EH (cell line): ENCODE data around the gene PPP5C.
"Not testable (repeated sequence)": the region's sequence is repeated elsewhere in the genome, so short reads cannot be mapped to it uniquely, and the experiment has no call there.

ENCODE experiments used
- DNase-seq: peaks from one replicate; pipeline ENCODE4 v3.0.0-alpha.2; 2015; ENCODE audit warnings: low read depth

The PPP5C gene

GRCh38 chr19:46364359-46364758, 17.5 kb downstream of the PPP5C start:
- DNase-seq = no peak

DNA sequence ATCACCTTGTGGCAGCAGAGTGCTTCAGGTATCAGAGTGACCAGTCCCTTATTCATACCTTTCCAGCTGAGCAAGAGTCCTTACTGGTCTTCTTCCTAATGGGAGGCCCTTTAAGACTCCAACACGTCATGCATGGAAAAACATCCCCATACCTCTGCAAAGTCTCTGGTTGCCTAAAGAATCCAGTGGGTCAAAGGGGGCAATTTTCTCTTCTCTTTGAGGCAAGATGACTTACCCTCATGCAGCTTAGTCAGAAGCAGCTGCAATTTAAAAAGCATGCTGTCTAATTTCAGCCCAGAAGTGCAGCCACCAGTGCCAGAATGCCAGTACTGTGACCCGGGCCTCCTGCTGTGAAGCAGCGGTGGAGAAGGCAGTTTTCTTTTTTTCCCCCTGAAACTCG, 18.7 kb downstream of the PPP5C start:
- peak; percentile 52 for DNase-seq

GRCh38 chr19:46366620-46367292, 19.9 kb downstream of the PPP5C start:
- DNase-seq = no peak

- DNase-seq = no peak
Observed at GRCh38 chr19:46367426-46367825, 20.5 kb downstream of the PPP5C start.

GRCh38 chr19:46368116-46368515, 21.2 kb downstream of the PPP5C start:
- DNase-seq = no peak

DNA sequence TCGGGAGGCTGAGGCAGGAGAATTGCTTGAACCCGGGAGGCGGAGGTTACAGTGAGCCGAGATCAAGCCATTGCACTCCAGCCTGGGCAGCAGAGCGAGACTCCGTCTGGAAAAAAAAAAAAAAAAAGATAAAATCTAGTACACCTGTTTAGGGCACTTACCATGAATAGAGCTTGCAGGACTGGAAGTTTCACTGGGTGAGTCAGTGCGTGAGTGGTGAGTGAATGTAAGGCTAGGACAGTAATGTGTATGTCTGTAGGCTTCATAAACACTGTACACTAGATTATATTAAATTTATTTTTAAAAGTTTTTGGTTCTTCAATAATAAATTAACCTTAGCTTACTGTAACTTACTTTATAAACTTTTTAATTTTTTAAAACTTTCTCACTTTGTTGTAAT, 22.9 kb downstream of the PPP5C start:
- DNase-seq = no peak

DNA sequence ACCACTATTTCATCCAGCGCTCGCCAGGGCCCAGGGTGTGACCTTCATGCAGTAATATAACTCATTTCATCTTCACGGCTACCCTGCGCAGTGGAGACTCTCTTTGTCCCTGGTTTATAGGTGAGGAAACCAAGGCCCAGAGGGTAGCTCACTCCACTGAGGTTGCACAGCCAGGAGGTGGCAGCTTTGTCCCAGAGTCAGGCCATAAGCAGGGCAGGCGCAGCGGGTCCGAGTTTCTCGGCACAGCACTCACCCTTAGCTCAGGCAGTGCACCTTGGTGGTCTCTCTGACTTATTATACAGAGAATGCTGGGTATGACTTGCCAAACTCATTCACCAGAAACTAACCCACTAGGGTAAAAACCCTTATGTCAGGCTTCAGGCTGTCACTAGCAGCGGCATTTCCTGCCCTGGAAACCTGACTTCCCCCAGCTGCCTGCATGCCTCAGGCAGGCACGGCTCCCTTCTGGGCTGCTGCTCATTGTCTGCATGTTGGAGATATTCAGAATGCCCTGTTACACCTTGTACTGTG, 24.5 kb downstream of the PPP5C start:
- no peak for DNase-seq

- peak; percentile 12 for DNase-seq
Observed at GRCh38 chr19:46372901-46373490, 26.1 kb downstream of the PPP5C start.

DNA sequence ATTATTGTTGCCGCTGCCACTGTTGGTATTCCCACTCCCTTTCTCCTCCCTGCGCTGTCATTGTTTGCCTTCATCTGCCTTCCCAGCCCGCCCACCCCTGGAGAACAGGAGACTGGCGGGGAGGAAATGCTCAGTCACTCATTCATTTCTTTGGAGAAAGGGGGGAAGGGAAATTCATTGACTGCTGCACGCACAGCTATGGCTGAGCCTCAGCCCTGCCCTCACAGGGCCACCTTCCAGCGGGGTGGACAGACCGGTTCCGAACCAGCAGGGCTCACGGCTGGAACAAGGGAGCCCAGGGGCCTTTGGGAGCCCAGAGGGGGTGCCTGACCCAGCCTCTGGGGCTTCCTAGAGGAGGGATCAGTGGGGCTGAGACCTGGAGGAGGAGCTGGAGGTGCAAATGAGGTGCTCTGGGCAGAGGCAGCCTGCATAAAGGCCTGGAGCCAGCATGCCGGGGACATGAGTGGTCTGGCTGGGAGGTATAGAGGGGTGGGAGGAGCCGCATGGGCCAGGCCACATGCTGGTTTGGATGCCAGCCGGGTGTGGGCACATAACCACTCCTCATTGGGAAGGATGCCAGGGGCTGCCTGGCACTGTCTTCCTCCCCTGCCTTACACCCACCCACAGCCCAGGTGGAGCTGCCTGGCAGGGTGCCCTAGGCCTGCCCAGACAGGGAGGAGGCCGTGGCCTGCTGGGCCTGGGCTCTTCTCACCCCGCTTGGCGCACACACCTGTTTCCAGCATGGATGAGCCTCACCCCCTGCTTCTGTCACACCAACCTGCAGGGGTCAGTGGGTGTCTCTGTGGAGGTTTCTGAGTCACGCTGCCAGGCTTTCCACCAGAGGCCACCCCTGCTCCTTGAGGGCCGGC, 26.8 kb downstream of the PPP5C start:
- DNase-seq = peak; percentile 63

GRCh38 chr19:46374536-46375475, 27.9 kb downstream of the PPP5C start:
- DNase-seq = no peak

- DNase-seq = not testable (repeated sequence)
Observed at GRCh38 chr19:46375476-46376067, 28.7 kb downstream of the PPP5C start.

- no peak for DNase-seq
Observed at GRCh38 chr19:46376241-46377153, 29.6 kb downstream of the PPP5C start.

GRCh38 chr19:46378268-46378667, 31.4 kb downstream of the PPP5C start:
- peak; percentile 92 for DNase-seq

DNA sequence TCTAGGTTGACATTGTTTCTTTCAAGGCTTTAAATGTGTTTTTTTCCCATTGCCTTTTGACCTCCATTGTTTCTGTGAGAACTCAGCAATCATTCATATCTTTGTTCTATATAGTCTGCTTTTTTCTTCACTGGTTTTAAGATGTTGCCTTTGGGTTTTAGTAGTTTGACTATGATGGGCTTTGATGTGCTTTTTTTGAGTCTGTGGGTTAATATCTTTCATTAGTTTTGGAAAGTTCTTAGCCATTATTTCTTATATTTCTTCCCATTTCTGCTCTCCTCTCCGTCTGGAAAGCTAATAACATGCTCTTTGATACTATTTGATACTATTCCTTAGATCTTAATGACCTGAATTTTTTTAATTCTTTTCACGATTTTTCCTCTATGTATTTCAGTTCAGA, 33.8 kb downstream of the PPP5C start:
- no peak for DNase-seq

DNA sequence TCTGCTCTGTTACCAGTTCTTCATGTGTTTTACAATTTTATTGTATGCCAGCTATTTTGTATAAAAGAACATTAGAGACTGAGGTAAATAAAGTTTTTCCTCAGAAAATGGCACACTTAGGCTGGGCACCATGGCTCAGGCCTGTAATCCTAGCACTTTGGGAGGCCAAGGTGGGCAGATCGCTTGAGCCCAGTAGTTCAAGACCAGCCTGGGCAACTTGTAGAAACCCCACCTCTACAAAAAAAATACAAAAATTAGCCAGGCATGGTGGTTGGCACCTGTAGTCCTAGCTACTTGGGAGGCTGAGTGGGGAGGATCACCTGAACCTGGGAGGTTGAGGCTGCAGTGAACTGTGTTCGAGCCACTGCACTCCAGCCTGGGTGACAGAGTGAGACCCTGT, 34.5 kb downstream of the PPP5C start:
- DNase-seq = no peak

GRCh38 chr19:46381756-46382345, 35.0 kb downstream of the PPP5C start:
- no peak for DNase-seq

DNA sequence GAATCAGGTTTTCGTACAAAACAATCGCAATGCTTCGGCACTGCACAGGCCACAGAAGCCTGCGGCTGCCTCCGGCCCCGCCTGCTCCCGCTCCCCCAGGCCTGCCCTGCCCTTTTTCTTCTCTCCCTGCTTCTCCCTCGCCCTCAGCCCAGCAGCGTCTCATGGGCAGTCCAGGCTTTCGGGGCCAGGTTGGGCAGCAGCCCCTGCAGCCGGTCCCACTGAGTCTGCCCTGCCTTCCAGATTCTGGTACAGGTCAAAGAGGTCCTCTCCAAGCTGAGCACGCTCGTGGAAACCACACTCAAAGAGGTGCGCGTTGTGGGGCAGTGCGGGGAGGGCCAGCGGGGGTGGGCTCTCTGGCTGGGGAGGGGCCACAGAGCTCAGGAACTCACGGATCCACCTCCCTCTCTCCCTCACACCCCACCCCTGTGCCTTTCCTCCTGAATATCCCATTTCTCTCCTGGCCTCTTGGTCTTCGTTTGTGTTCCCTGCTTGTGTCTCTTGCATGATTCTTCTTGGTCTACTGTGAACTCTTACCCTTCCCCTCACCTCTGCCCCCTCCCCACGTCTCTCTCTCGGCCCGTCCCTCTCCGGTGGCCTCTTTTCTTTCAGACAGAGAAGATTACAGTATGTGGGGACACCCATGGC, 36.4 kb downstream of the PPP5C start:
- no peak for DNase-seq

DNA sequence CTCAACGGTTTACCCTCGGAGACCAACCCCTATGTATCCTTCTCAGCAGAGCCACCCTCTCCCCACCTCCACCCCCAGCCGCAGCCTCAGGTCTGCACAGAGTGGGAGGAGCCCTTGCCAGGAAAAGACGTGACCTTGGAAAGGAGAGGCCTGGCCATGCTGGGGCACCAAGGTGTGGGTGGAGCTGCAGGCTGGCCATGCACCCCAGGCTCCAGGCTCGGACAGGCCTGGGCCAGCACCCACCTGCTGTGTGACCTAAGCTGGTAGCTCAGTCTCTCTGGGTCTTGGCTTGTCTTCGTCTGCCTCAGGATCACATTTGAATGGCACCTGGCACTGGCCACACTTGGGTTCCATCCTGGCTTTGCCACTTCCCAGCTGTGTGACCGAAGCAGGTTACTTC, 37.0 kb downstream of the PPP5C start:
- no peak for DNase-seq

DNA sequence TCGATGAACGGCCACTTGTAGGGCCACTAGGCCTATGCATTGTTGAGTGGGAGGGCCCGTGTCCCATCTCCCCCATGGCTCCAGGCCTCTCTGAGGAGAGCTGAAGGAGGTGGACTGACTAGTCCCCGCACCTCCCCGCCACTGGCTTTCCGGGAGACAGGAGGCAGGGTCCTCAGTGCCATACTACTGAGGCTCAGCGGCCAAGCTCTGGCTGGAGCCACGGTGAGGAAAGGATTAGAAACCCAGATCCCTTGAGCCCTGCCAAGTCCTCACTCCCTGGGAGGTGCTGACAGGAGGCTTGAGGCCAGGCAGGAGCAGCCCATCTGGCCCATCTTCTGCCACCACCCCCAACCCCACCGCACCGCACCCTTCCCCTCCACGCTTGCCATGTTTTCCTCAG, 37.5 kb downstream of the PPP5C start:
- no peak for DNase-seq
